Stimulated activated naive CD8-positive, alpha-beta T cell treated with anti-CD3 and anti-CD28 coated beads, Interleukin-15, Interleukin-2, amounts not matched to agents 100 U/mL and 50 U/mL, for 24 hours (primary cell): ENCODE measurements around the gene PTRHD1.
"Not testable (repeated sequence)": the region's sequence is repeated elsewhere in the genome, so short reads cannot be mapped to it uniquely, and the experiment has no call there.

ENCODE experiments used
- ATAC-seq: fragments of 150-1000 bp; cut with Tn5 transposase; one replicate; pipeline ENCODE4 v1.10.0; 2021
- DNase-seq: peaks from one replicate; pipeline ENCODE4 v3.0.0; 2021

PTRHD1 gene

DNA sequence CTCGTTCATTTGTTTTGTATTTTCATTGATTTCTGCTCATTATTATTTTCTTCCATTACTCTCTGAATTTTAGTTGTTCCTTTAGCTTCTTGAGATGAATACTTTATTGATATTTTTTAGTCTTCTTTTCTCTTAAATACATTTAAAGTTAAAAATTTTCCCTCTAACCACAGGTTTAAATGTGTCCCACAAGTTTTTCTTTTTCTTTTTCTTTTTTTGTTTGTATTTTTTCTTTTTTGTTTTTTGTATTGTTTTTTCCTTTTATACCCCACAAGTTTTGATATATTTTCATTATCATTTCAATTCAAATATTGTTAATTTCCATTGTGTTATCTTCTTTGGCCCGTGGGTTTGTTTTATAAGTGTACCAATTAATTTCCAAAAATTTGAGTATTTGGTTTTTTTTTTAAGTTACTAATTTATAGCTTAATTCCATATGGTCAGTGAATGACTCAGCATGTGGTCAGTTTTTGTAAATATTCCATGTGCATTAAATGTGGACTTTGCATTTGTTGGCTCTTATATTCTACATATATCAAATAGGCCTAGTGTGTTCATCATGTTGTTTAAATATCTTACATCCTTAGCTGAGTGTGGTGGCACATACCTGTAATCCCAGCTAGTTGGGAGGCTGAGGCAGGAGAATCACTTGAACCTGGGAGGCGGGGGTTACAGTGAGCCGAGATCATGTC, 16.3 kb upstream of the PTRHD1 start:
- DNase-seq (no peak), ATAC-seq (no peak)

DNA sequence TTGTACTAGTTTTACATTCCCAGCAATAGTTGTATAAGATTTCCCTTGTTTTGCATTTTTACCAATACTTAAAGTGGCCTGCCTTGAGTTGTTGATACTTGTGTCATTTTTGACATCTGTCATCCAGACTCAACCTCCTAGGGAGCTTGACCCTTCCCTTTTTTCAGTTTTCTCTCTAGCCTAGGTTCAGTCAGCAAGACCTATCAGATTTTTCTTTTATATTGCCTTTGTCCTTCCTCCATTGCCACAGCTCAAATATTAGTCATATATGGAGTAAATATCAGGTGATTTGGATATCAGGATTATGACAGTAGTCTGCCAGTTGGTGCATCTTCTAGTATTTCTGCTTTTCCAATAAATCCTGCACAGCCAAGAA, 13.5 kb upstream of the PTRHD1 start:
- ATAC-seq (no peak), DNase-seq (no peak)

DNA sequence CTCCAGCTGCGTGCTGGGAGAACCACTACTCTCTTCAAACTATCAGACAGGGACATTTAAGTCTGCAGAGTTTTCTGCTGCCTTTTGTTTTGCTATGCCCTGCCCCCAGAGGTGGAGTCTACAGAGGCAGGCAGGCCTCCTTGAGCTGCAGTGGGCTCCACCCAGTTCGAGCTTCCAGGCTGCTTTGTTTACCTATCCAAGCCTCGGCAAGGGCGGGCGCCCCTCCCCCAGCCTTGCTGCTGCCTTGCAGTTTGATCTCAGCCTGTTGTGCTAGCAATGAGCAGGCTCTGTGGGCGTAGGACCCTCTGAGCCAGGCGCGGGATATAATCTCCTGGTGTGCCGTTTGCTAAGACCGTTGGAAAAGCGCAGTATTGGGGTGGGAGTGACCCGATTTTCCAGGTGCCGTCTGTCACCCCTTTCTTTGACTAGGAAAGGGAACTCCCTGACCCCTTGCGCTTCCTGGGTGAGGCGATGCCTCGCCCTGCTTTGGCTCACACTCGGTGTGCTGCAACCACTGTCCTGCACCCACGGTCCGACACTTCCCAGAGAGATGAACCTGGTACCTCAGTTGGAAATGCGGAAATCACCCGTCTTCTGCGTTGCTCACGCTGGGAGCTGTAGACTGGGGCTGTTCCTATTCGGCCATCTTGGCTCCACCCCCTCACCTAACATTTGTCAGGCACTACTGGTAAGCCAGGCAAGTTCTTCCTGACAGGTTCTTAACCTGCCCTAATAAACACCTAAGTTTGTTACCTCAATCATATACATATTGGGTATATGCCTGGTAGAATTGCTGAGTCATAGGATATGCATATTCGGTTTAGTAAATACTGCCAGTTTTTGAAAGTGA, 12.8 kb upstream of the PTRHD1 start:
- DNase-seq, ATAC-seq: not testable (repeated sequence)

DNA sequence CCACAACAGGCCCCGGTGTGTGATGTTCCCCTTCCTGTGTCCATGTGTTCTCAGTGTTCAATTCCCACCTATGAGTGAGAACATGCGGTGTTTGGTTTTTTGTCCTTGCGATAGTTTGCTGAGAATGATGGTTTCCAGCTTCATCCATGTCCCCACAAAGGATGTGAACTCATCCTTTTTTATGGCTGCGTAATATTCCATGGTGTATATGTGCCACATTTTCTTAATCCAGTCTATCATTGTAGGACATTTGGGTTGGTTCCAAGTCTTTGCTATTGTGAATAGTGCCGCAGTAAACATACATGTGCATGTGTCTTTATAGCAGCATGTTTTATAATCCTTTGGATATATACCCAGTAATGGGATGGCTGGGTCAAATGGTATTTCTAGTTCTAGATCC, 7.3 kb upstream of the PTRHD1 start:
- not testable (repeated sequence) for DNase-seq, ATAC-seq

DNA sequence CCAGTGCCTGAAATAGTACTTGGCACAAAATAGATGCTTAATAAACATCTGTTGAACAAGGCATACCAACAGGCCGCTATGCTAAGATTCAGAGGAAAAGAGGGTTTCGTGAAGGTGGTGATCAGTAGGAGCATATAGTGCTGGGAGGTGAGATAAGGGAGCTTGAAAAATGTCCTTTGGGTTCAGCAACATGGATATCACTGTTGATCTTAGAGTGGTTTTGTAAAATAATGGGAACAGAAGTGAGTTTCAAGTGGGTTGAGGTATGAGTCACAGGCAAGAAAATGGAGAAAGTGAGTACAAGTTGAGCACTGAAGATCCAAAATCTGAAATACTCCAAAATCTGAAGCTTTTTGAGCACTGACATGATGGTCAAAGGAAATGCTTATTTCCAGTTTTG, 4.5 kb upstream of the PTRHD1 start:
- ATAC-seq (no peak), DNase-seq (no peak)

DNA sequence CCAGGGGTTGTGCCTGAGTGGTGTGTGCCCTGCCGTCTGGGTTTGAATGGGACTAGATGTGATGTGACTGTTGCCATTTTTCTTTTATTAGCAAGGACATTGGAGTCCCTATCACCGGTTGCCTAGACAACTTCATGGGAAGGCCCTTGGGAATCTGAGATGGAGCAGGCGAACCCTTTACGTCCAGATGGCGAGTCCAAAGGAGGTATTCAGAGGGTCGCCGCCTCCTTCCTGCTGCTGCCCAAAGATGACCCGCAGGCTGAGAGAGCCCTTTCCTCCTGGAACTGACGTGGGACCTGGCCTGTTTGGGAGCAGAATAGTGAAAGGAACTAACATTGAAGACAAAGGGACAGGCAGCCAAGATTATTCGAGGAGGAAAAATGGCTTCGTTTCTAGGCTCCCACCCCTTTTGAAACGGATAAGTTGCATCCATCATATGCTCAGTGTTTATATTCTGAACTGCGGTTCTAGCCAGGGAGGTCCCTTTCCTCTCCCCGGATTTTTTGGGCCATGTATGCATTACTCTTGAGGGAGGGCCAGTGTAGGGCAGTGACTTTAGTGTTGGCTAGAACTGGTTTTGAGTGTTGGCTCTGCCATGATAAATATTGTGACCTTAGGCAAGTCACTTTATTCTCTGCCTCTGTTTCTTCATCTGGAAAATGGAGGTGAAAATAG, 707 bp upstream of the PTRHD1 start:
- DNase-seq (peak; percentile 29), ATAC-seq (no peak)

DNA sequence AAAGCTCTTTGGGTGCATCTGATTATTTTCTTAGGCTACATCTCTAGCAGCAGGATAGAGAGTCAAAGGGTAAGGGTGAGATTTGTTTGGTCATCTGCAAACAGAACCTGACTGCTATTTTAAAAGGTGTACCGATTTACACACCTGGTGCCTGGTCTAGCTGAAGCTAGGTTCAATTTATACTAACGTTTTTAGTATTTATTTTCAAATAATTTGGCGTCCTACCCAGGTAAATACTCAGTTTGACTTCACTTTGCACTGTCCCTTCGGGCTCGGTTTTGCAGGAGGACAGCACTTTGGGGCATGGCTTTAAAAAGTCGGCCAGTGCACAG, 683 bp downstream of the PTRHD1 start:
- ATAC-seq: no peak
- no peak for DNase-seq

DNA sequence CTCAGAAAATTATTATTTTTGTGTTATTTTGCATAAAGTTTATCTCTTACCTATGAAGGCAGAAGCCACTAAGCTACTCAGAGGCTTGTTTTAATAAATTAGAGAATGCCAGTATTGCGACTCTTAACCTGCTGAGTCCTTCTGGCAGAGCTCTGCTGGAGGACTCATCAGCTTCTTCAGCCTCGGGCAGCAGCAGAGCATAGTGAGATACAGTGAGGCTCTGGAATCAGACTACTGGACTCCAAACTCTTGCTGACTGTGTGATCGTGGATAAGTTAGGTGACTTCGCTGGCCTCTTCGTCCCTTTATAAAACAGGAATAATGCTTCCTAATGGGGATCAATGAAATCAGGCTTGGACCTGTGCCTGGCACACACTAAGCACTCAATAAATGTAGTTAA, 1.7 kb downstream of the PTRHD1 start:
- ATAC-seq (no peak), DNase-seq (no peak)

DNA sequence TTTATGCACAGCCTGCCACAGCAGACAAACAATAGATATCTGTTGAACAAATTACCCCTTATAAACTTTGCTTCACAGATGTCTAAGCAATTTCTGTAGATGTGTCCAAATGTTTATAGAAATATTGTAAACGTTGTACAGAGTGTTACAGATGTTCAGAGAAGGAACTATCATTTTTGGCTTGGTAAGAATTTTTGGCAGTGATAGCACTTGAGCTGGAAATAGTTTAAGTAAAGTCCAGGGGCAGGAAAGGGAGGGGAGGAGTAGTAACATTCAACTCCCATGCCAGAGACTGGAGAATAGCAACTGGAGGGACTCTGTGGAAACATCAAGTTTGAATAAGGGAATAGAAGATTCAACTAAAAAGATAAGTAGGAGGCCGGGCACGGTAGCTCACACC, 4.4 kb downstream of the PTRHD1 start:
- no peak for ATAC-seq
- DNase-seq: no peak

DNA sequence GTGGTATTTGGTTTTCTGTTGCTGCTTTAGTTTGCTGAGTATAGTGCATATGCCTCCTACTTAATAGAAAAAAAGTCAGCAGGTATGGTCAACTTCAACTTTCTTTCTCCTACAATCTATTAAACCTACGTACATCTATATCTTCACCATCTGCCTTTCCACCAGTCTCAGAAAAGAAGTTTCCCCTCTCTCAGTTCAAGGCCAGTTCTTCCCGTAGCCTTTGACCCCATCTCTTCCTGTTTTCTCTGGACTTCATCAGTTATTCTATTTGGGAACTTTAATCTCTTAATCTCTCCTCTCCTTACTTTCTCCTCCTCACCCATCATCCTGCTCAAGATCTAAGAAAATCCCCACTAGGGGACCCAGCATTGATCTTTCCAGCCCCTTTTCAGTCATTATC, 5.7 kb downstream of the PTRHD1 start:
- no peak for DNase-seq
- ATAC-seq: no peak

DNA sequence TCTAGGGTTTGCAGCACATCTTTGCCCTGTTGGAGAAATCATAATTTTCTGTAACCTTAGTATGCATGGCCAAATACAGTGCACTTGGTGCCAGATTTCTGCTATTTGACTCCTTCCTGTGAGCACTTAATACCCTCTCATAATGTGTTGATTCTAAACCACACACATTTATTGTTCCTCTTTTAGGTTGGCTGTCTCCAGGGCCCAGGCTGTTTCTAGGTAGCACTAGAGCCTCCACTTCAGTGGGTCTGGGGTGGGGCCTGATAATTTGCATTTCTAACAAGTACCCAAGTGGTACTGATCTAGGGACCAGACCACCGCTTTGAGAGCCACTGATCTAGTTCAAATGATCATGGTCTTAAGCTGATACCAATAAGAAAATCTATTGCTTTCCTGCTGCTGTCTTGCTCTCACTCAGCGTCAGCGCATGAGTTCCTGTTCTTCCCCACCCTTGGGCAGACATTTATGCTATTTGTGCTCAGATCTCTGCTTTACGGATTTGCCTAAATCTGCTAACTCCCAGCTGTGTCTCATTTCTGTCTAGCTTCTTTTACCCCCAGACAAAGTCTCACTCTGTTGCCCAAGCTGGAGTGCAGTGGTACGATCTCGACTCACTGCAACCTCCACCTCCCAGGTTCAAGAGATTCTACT, 7.4 kb downstream of the PTRHD1 start:
- DNase-seq (no peak), ATAC-seq (peak; percentile 23)

DNA sequence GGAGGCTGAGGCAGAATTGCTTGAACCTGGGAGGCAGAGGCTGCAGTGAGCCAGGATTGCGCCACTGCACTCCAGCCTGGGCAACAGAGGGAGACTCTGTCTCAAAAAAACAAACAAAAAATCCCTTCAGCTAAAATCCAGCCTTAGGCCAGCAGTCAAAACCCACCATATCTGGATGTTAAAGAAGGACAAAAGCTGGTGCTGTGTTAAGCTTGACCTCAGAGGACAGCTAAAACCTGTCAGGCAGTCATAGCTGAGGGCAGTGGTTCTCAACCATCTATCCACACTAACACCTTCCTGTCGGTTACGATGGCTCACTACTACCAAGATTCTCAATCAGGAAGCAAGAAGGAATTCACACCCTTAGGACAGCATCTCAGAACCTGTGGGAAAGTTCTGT, 9.6 kb downstream of the PTRHD1 start:
- ATAC-seq (no peak), DNase-seq (no peak)

DNA sequence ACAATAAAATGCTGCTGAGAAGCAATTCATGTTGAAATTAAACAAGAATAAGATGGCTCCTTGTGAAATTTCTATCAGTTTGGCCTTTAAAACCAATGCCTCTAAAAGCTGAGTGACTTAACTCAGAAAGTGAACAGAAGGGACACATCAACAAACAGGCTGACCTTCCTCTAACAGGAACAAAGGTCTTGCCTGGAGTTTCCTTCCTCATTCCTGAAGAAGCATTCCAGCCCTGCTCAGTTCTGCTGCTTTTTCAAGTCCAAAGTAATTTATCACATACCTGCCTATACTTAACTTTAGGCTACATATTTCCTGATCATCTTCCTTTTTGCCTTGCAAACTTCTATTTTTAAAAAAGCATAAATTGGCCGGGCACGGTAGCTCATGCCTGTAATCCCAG, 14.1 kb downstream of the PTRHD1 start:
- ATAC-seq (no peak), DNase-seq (no peak)

DNA sequence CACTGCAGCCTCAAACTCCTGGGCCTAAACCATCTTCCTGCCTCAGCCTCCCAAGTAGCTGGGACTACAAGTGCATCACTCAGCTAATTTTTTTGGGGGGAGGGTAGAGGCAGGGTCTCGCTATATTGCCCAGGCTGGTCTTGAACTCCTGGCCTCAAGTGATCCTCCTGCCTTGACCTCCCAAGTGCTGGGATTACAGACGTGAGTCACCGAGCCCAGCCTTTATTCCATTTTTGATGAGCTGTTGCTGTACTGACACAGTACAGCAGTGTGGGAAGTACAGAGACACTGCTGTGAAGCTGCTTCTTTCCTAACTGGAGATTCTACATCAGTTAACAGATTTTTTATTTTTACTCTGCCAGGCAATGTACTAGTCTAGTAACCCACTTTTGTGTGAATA, 18.8 kb downstream of the PTRHD1 start:
- ATAC-seq: no peak
- DNase-seq: no peak

DNA sequence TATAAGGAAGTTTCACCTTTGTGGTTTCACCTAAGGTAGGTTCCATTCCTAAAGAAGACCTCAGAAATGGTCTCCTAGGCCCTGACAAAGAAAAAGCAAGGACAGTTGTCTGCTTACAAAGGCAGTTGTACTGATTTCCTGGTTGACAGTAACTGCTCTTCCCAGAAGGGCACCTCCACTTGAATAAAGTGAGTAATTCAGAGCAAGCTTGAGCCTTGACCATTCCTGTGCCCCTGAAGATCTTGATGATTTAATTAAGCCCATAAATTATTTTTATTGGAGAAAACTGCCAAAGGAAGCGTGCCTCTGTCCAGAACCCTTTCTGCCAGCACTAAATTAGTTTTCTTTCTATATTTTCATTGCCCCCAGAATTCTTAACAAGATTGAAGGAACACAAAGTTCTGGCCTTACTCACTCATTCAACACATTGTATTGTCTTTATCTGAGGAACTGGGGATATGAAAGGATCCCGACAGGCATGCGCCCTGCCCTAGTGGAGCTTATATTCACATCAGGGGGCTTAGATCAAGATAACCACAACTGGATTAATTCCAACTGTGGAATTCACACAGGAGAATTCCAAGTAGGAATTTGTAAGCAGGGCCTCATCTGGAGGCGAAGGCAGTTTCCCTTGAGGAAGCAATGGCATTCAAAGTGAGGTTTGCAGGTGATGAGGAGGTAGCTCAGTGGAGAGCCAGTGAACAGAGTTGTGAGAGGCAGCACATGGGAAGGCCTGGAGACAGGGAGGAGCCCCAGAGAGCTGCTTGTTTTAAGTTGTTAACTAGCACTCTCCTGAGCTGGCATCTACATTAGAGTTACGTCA, 21.2 kb downstream of the PTRHD1 start:
- DNase-seq: no peak
- ATAC-seq: no peak

DNA sequence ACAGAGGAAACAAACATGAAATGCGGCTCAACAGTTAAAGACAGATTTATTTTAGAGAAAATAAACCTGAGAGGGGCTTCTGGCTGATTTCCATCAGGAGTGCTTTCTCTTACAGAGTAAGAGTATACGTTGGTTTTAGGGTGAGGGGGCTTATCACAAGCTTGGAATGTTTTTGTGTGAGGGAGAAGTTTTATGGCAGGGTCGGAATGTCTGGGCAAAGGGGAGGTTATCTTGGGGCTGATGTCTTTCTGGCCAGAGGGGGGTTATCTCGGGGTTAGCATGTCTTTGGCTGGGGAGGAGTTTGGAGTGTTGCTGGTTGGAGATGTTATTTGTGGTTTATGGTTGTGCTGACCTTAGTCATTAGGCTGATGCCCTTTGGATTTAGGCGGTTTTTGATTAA, 22.1 kb downstream of the PTRHD1 start:
- DNase-seq: no peak
- ATAC-seq: no peak

DNA sequence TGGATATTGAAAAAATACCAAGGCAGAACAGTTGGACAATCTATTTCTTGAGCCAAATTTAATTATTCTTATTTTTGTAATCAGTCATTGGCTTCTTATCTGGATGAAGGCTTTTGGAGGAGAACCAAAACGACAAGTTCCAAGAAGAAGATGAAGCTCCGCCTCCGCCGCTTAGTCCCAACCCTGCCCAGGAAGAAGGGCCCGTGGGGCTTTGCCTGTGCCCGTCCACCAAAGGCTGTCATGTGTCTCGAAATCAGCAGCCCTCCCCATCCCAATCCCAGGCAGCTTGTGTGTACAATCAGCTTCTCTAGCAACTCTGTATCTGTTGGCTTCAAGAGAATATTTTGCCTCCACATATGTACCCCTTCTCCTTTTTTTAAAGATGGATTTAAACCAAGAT, 24.6 kb downstream of the PTRHD1 start:
- ATAC-seq (no peak), DNase-seq (no peak)

DNA sequence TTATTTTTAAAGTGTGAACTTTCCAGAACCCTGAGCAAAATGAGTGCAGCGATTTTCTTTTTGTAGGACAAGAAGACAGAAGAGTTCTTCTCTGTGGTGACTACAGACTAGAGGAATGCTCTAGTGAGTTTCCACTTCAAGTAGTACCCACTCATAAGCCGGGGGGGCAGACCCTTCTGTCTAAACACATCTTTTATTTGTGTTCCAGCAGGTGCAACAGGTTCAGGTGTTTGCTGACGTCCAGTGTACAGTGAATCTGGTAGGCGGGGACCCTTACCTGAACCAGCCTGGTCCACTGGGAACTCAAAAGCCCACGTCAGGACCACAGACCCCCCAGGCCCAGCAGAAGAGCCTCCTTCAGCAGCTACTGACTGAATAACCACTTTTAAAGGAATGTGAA, 25.2 kb downstream of the PTRHD1 start:
- no peak for ATAC-seq
- no peak for DNase-seq

DNA sequence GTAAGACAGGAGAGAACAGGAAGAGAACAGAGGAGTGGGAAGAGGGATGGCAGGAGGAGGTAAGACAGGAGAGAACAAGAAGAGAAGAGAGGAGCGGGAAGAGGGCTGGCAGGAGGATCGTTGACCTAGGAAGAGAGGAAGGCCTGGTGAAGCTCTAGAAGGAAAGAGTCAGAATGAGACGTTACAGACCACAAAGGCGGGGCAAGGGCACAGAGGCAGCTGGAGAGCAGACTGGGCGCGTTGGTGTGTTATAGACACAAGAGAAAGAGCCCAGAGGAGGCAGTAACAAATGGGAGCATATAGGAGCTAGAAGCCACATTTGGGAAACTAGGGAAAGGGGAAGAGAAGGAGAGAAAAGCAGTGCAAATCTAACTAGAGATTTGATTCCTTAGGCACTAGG, 26.6 kb downstream of the PTRHD1 start:
- ATAC-seq (no peak), DNase-seq (no peak)

DNA sequence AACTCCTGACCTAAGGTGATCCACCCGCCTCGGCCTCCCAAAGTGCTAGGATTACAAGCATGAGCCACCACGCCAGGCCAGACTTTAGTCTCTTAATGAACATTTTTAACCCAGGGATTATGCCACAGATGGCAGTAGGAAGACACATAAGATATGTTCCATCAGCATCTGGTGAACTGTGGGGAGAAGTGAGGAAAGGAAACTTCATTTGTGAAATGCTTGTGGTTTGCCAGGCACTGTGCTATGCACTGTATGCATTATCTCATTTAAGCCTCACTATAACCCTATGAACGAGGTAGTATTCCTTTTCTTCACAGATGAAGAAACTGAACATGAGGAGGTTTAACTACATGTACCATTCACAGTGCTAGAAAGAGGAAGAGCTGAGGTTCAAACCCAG, 29.3 kb downstream of the PTRHD1 start:
- DNase-seq: no peak
- no peak for ATAC-seq

DNA sequence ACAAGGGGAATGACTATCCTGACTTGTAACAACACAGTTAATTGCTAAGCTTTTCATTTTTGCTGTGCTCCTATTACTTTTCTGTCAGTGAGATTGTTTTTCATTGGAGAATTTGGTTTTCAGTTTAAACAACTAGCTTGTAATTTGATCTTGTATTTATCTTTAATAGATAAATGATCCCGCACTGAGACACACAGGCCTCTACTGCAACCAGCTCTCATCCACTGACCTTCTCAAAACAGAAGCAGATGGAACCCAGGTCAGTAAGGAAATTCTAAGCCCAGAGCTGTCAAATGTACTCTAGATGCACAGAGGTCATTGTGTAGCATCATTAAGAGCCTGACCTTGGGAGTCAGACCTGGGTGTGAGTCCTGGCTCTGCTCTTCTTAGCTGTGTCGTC, 30.7 kb downstream of the PTRHD1 start:
- DNase-seq (no peak), ATAC-seq (no peak)

DNA sequence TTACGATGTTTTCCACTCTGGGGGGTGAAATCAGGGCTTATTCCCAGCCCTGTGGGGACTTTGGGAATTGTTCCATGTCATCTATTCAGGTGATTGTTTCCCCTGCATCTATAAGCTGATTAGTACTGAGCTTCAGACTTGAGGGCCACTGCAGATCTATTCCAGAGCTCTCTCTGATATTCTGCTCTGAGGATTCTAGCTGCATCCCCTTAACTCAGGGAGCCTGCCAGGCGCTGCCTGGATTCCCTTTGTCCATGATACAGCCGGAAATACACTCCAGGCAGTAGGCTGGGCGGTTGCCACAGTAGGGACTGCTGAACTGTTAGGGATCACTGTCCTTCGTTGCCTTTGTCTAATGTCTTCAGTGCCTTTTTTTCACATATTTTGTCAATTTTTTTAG, 31.3 kb downstream of the PTRHD1 start:
- no peak for DNase-seq
- no peak for ATAC-seq
